SW480 (cell line): Measurements from ENCODE around the gene ITPR2.

Experiments
- DNase-seq: peaks from one replicate; pipeline ENCODE4 v3.0.0-alpha.2; 2016; ENCODE audit warnings: low spot score

Gene ITPR2

DNA sequence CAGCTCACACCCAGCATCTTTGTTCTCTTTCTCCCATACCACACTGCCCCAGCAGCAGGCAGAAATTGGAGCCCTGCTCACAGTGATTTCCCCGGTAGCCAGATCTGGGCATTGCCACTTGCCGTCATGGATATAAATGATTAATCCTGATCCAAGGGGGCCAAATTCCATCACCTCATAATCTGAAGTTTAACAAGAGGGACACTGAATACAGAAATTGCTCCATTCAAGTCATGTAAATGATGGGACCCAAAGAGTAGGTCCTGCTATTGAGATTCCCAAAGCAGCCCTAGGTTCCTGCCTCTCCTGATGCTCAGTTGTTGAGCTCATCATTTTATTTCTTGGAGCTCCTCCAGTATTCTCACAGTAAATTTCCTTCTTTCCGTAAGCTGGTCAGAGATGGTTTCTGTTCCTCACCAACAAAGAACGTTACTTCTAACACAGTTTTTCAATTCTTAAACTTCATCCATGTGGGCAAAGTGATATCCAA lies 11.7 kb downstream of the ITPR2 start:
- DNase-seq: no peak

DNA sequence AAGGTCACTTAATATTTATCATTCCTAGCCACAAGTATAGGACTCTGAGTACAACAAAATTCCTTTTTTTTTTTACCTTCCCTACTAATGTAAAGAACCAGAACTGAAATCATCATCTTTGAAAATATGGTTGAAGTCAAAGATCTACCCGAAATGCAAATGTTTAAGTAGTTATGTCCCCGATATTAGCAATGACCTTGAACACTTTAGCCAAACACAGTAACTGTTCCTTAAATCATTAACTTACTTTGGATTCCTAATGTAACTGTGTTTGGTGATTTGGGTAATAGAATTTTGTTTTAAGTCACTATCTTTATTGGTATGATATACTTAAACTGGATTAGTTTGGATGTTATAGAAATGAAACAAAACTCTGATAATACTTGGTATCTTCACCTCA lies 14.4 kb downstream of the ITPR2 start:
- DNase-seq: no peak

DNA sequence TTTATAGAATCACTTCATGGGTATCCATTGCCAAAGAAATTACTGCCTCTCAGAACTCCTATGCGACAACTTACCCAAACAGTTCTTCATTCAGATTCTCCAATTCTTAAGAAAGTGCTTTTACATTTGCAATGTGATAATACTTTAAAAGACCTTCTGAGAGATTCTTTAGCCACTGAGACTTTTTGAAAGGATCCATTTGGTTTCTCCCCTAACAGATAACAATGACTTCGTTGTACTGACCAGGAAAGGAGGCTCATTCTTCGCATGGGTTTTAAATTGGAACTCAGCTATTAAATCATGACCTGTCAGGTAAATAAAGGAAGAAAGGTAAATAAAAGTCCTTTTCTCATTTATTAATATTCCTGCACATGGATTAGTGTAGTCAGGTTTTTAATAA lies 14.8 kb downstream of the ITPR2 start:
- DNase-seq: no peak

DNA sequence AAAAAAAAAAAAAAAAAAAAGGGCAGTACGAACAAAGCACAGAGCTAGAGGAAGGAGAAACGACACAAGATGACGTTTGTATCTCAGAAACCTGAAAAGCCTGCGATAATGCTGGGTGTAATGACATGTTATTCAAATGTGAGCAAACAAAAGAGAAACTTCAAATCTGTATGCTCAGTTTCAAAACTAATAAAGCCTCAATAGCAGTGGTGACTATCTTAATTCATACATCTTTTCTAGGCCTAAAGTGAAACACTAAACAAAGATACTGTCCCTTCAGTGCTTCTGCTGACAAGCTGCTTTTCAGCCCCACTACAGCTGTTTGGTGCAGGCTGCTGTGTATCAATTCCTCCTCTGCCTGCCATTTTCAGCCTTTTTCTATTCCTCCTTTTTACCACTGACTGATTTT lies 15.8 kb downstream of the ITPR2 start:
- no peak for DNase-seq

DNA sequence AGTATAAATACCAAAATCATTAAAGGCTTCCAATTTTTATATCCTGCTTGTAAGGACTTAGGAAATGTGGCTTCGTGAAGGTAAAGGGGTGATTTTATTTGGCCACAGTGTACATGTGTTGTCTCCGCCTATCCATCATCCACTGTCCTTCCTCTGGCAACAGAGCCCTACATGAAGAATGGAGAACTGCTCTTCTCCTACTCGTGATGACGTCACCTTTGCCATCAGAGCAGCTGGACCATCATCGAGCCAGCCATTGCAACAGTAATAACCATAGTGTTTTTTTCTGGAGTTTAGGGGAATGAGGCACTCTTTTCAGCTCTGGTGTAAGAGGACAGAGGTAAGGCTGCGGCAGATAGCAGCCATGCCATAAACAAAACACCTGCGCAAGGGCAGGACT lies 19.2 kb downstream of the ITPR2 start:
- no peak for DNase-seq

DNA sequence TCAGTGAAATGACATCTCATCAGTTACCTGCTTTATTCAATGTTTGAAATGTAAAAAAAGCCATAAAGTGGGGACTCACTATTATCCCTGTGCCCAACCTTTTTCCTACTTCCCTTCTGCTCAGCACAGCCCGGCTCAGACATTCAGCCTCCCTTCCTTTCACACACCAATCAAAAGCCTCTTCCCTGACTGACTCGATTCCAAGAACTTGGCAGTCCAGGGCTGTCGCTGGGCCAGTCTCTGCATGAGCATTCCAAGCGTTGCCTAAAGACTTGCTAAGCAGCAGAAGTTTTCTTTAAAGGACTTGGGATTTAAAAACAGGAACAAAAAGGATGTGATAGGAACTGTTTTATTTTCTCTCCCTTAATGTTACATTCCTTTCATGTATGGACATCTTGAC lies 22.7 kb downstream of the ITPR2 start:
- no peak for DNase-seq

GRCh38 chr12:26809611-26810285 lies 23.2 kb downstream of the ITPR2 start:
- DNase-seq: no peak

GRCh38 chr12:26808766-26809476 lies 24.1 kb downstream of the ITPR2 start:
- DNase-seq: no peak

GRCh38 chr12:26807292-26807691 lies 25.7 kb downstream of the ITPR2 start:
- DNase-seq: no peak

DNA sequence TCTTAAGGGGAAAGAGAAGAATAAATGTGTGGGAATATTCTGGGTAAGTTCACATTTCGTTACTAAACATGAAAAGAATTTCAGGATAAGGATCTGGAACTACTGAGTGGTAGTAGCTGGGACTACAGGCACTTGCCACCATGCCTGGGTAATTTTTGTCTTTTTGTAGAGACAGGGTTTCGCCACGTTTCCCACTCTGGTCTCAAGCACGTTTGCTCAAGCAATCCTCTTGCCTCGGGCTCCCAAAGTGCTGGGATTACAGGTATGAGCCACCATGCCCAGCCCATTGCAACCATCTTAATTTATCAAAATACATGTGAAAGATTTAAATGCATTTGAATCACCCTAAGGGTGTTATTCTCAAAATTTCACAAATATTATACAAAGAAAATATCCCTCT lies 26.4 kb downstream of the ITPR2 start:
- DNase-seq: no peak

GRCh38 chr12:26805401-26805971 lies 27.5 kb downstream of the ITPR2 start:
- no peak for DNase-seq

GRCh38 chr12:26803552-26803951 lies 29.4 kb downstream of the ITPR2 start:
- DNase-seq: peak; percentile 44

DNA sequence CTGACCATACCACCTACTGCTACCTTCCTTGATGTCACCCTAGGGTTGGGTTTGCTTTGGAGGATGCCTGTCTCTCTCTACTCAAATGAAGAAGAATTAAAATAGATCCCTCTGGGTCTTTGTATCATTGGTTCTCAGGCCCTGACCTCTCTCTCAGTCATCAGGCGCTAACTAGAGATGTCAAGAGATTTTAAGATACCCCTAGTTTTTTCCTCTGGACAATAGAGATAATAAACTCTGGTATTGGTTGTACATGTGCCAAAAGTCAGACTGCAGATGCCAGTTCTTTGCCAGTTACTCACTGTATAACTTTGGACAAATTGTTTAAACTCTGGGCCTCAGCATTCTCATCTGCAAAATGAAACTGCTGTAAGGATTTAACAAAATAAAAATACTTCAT lies 31.5 kb downstream of the ITPR2 start:
- DNase-seq: no peak

- no peak for DNase-seq
Measured at GRCh38 chr12:26800858-26801257, 32.1 kb downstream of the ITPR2 start.

GRCh38 chr12:26800347-26800746 lies 32.6 kb downstream of the ITPR2 start:
- no peak for DNase-seq

GRCh38 chr12:26799741-26800140 lies 33.3 kb downstream of the ITPR2 start:
- DNase-seq: no peak

GRCh38 chr12:26798640-26799039 lies 34.4 kb downstream of the ITPR2 start:
- no peak for DNase-seq

DNA sequence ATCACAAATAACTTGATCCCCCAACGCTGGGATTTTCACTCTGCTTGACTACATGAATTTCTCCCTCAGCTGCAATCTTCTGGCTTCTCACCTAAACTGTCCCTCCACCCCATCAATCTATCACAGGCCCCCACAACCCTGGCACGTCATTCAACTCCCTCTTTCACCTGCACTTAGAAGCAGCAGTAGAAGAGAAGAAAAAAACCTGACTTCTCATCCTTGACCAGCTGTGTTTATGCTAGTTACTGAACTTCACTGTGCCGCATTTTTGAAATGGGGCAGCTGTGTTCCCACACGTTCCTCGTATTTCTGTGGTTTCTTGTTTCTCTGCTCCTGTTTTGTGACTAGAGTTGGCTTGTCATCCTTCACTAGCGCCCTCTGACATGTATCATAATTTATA lies 35.0 kb downstream of the ITPR2 start:
- DNase-seq: no peak

- DNase-seq: no peak
Measured at GRCh38 chr12:26795910-26796309, 37.1 kb downstream of the ITPR2 start.

DNA sequence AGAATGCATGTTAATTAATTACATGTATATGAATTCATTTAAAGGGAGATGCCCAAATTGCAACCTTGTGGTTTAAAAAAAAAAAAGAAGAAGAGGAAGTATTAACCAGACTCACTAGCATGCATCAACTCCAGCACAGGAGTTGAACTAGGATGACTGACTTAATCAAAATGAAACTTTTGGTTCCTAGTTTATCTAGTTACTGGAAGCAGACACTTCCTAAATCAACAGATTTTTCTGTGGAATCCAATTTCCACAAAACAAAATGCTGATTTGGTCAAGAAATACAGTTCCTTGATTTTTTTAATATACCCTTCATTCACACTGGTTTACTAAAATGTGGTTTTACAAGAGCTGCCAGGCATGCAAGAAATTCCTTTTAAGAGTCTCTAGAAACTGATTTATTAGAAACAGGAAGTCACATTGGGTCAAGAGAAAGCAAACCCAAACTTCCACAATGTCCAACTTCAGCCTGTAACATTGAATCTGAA lies 41.6 kb downstream of the ITPR2 start:
- DNase-seq: no peak

DNA sequence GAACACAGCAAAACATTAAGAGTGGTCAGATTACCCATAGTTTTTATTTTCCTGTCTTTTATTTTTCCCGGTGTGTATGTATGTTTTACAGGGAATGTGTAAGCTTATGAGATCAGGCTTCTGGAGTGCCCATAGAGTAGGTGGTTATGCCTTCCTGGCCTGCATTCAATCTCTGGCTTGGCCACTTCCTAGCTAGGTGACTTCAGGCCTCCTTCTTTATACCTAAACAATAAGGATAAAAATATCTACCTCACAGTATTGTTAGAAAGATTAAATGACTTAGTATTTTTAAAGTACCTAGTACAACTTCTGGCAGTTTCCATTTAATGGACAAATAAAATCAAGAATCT lies 42.4 kb downstream of the ITPR2 start:
- no peak for DNase-seq

DNA sequence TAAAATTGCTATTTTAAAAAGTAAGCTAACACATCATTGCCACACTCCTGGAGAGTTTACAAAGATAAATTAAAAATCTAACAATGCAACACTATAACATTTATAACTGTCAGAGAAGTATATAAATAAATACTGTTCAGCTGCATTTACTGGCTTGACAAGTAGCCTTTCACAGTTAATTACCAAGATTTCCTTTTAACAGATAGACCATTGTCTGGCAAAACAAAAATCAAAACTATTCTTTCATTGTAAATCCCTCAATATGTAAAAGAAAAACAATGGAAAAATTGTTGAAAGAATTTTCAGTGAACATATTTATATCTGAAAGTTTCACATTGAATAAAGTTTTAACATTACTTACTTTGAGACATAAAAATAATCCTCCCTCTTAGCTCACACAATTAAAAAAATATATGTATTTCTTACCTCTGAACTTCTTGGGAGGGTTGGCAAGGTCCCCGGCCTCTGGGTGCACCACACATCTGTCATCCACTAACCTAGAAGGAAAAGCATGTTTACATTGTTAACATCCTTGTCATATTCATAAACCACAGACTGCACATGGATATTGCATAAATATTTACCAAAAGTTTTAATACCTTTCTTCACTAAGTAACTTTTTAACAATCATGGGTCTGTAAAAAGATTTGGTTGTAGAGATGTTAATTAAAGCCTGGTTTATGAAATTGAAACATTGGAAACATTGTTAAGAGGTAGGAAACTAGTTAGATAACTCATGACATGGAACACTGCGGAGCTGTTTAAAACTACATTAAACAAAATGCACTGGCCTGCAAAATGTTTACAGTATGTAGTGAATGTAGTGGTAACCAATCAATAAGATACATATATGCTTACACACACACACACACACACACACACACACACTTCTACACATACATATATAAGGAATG lies 43.0 kb downstream of the ITPR2 start:
- DNase-seq: peak; percentile 39
